ENCODE data around the gene USP46. TPM values are rescaled to one million over a fixed set of nuclear protein-coding genes. Genes with fewer than 3 reads are reported as not detected.

Gene USP46
- total RNA-seq, 1 donor from 2014 or later = 51.2 TPM

DNA sequence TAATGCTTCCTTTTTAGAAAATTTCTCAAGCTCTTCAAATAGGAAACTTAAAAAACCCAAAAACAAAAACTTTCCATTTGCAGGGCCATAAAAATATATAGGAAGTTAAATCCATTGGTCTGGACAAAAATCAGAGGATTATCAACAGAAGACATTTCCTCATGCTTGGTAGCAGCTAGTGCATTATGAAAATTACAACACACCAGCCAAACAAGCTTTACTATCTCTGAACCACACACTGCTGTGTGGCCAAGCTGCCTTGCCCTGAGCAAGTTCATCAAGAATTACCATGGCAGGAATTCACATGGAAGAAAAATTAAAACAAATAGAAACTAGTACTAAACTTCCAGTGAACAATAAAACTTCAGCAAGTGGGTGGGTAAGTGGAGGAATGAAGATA is 3.6 kb downstream of the USP46 start:
- Mint-ChIP-seq H3K9me3 (ENCODE audit: unreplicated experiment) (no peaks in the 10 kb centered on the region), H3K27ac (ENCODE audit: unreplicated experiment) (no peak overlapping the region), H3K36me3 (ENCODE audit: low read depth, unreplicated experiment) (no peaks in the 10 kb centered on the region), H3K4me3 (ENCODE audit: unreplicated experiment) (no peak overlapping the region), H3K4me1 (ENCODE audit: low read depth, unreplicated experiment) (peaks cover 13% of the 10 kb centered on the region), H3K27me3 (ENCODE audit: low read depth, unreplicated experiment) (no peaks in the 10 kb centered on the region)
- FAIRE-seq (no peak), DNase-seq (ENCODE audit: low read depth) (no peak)
- peaks cover 16% of the 10 kb centered on the region for H3K4me1 ChIP-seq (ENCODE audit: insufficient read depth, low read length)
- H3K27ac ChIP-seq (ENCODE audit: low read depth, low read length) = no peak overlapping the region
- H3K4me2 ChIP-seq (ENCODE audit: low read length) = no peak overlapping the region
- no peak overlapping the region for H2AFZ ChIP-seq (ENCODE audit: low read depth, low read length)
- H3K27me3 ChIP-seq (ENCODE audit: insufficient read depth, low read length) = no peaks in the 10 kb centered on the region
- TF ChIP-seq EZH2 (IDR thresholded peaks at IDR 0.05; ENCODE audit: insufficient read depth, low read length) = no peak
- TF ChIP-seq, protein P1, sequence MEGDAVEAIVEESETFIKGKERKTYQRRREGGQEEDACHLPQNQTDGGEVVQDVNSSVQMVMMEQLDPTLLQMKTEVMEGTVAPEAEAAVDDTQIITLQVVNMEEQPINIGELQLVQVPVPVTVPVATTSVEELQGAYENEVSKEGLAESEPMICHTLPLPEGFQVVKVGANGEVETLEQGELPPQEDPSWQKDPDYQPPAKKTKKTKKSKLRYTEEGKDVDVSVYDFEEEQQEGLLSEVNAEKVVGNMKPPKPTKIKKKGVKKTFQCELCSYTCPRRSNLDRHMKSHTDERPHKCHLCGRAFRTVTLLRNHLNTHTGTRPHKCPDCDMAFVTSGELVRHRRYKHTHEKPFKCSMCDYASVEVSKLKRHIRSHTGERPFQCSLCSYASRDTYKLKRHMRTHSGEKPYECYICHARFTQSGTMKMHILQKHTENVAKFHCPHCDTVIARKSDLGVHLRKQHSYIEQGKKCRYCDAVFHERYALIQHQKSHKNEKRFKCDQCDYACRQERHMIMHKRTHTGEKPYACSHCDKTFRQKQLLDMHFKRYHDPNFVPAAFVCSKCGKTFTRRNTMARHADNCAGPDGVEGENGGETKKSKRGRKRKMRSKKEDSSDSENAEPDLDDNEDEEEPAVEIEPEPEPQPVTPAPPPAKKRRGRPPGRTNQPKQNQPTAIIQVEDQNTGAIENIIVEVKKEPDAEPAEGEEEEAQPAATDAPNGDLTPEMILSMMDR (IDR thresholded peaks at IDR 0.05; ENCODE audit: insufficient read depth, low read depth, low read length) = no peak
- peaks cover 50% of the 10 kb centered on the region for H4K20me1 ChIP-seq (ENCODE audit: insufficient read depth, low read length)
- no peak overlapping the region for H3K9ac ChIP-seq (ENCODE audit: low read length)
- H3K9me3 ChIP-seq (ENCODE audit: insufficient read depth, low read depth, low read length) = no peaks in the 10 kb centered on the region
- H3K79me2 ChIP-seq (ENCODE audit: insufficient read depth, low read length) = peaks cover 79% of the 10 kb centered on the region
- H3K36me3 ChIP-seq (ENCODE audit: insufficient read depth, low read length) = no peaks in the 10 kb centered on the region
- H3K4me3 ChIP-seq (ENCODE audit: insufficient read depth, low read depth, low read length) = no peak overlapping the region

DNA sequence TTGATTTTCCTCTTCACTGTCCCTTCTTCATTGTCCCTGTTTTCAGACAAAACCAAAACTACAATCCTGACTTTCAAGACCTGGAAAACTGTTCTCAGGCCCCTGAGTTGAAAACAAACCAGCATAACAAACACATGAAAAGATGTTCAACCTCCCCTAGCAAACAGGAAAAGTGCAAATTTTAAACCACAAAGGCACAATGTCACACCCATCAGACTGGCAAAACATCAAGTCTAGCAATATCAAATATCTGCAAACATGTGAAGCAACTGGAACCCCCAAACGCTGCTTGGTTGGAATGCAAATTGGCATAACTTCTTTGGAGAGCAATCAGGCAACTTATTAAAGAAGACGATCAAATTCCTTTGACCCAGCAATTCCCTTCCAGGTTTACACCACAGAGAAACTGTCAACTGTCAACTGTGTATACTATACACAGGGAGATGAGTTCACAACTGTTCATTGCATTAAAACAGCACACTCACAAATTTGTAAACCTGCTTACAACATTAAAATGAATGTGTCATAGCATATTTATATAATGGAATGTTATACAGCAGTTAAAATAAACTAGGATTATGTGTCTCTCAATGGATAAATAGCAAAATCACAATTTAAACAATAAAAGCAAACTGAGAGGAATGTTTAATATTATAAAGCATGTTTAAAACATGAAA is 7.0 kb downstream of the USP46 start:
- peaks cover 91% of the 10 kb centered on the region for H3K79me2 ChIP-seq (ENCODE audit: insufficient read depth, low read length)

More for the DNA sequence above, 7.0 kb downstream of the USP46 start:
- H3K4me1 Mint-ChIP-seq (ENCODE audit: low read depth, unreplicated experiment) = peaks cover 5% of the 10 kb centered on the region
- H3K27me3 ChIP-seq (ENCODE audit: insufficient read depth, low read length) = no peaks in the 10 kb centered on the region
- H3K27me3 Mint-ChIP-seq (ENCODE audit: low read depth, unreplicated experiment) = no peaks in the 10 kb centered on the region
- H3K27ac ChIP-seq (ENCODE audit: low read depth, low read length) = no peak overlapping the region
- no peak for DNase-seq (ENCODE audit: low read depth)
- no peak overlapping the region for H3K4me3 ChIP-seq (ENCODE audit: insufficient read depth, low read depth, low read length)
- H4K20me1 ChIP-seq (ENCODE audit: insufficient read depth, low read length) = peaks cover 66% of the 10 kb centered on the region
- no peaks in the 10 kb centered on the region for H3K9me3 ChIP-seq (ENCODE audit: insufficient read depth, low read depth, low read length)
- H3K9me3 Mint-ChIP-seq (ENCODE audit: unreplicated experiment) = no peaks in the 10 kb centered on the region
- no peak overlapping the region for H3K27ac Mint-ChIP-seq (ENCODE audit: unreplicated experiment)
- no peak overlapping the region for H3K9ac ChIP-seq (ENCODE audit: low read length)
- TF ChIP-seq EZH2 (IDR thresholded peaks at IDR 0.05; ENCODE audit: insufficient read depth, low read length) = no peak
- TF ChIP-seq, protein P1 (IDR thresholded peaks at IDR 0.05; ENCODE audit: insufficient read depth, low read depth, low read length) = no peak
- FAIRE-seq = no peak
- peaks cover 8% of the 10 kb centered on the region for H3K36me3 Mint-ChIP-seq (ENCODE audit: low read depth, unreplicated experiment)
- H2AFZ ChIP-seq (ENCODE audit: low read depth, low read length) = no peak overlapping the region
- H3K4me1 ChIP-seq (ENCODE audit: insufficient read depth, low read length) = no peaks in the 10 kb centered on the region
- no peak overlapping the region for H3K4me2 ChIP-seq (ENCODE audit: low read length)
- H3K36me3 ChIP-seq (ENCODE audit: insufficient read depth, low read length) = no peaks in the 10 kb centered on the region
- no peak overlapping the region for H3K4me3 Mint-ChIP-seq (ENCODE audit: unreplicated experiment)

Data from astrocyte (in vitro differentiated cells and primary cell).